ENCODE measurements around the gene CMKLR1. TPM values are rescaled to one million over a fixed set of nuclear protein-coding genes. Genes with fewer than 3 reads are reported as not detected.

Gene CMKLR1
- total RNA-seq, 2 donors from 2014 or later: not detected

GRCh38 chr12:108325549-108325948 lies 13.6 kb downstream of the CMKLR1 start:
- Mint-ChIP-seq H3K27ac (no peak overlapping the region), H3K9me3 (no peaks in the 10 kb centered on the region), H3K27me3 (ENCODE audit: insufficient read depth) (no peaks in the 10 kb centered on the region), H3K4me3 (no peak overlapping the region), H3K36me3 (ENCODE audit: low read depth) (no peaks in the 10 kb centered on the region), H3K4me1 (peaks cover 13% of the 10 kb centered on the region)
- TF ChIP-seq CTCF (conservative IDR thresholded peaks at IDR 0.05): no peak
- Histone ChIP-seq H3K4me1 (ENCODE audit: control insufficient read depth, insufficient read depth, low read length) (peaks cover 4% of the 10 kb centered on the region), H3K9me3 (ENCODE audit: control insufficient read depth, low read length) (no peaks in the 10 kb centered on the region), H3K4me3 (ENCODE audit: low read length) (no peak overlapping the region), H3K27me3 (ENCODE audit: control insufficient read depth, insufficient read depth, low read length, poor library complexity, severe bottlenecking) (no peaks in the 10 kb centered on the region), H3K27ac (ENCODE audit: low read depth, low read length) (no peak overlapping the region), H3K9ac (ENCODE audit: extremely low read depth, low read length, poor library complexity, severe bottlenecking) (no peak overlapping the region), H3K36me3 (ENCODE audit: control insufficient read depth, insufficient read depth, low read length) (no peaks in the 10 kb centered on the region)
- 94% methylated on average over 3 of the region's 3 CpGs; no CpG with 5 or more reads in 1 of the 2 experiments for WGBS, 2 experiments (ENCODE audit: insufficient coverage in 1 of 2, insufficient read length in 1 of 2)
- no peak for DNase-seq

- Mint-ChIP-seq H3K27me3 (ENCODE audit: insufficient read depth) (no peaks in the 10 kb centered on the region), H3K4me3 (no peak overlapping the region), H3K9me3 (no peaks in the 10 kb centered on the region), H3K27ac (no peak overlapping the region), H3K4me1 (peaks cover 15% of the 10 kb centered on the region), H3K36me3 (ENCODE audit: low read depth) (no peaks in the 10 kb centered on the region)
- no peaks in the 10 kb centered on the region for H3K27me3 ChIP-seq (ENCODE audit: control insufficient read depth, insufficient read depth, low read length, poor library complexity, severe bottlenecking)
- H3K36me3 ChIP-seq (ENCODE audit: control insufficient read depth, insufficient read depth, low read length): no peaks in the 10 kb centered on the region
- H3K4me1 ChIP-seq (ENCODE audit: control insufficient read depth, insufficient read depth, low read length): peaks cover 4% of the 10 kb centered on the region
- WGBS, 2 experiments (ENCODE audit: insufficient coverage in 1 of 2, insufficient read length in 1 of 2): 88 to 100% methylated on average over 1 to 5 of the region's 5 CpGs
- H3K9me3 ChIP-seq (ENCODE audit: control insufficient read depth, low read length): no peaks in the 10 kb centered on the region
- DNase-seq: no peak
- no peak overlapping the region for H3K4me3 ChIP-seq (ENCODE audit: low read length)
- no peak overlapping the region for H3K9ac ChIP-seq (ENCODE audit: extremely low read depth, low read length, poor library complexity, severe bottlenecking)
- no peak overlapping the region for H3K27ac ChIP-seq (ENCODE audit: low read depth, low read length)
- no peak for TF ChIP-seq CTCF (conservative IDR thresholded peaks at IDR 0.05)
Observed at GRCh38 chr12:108325018-108325358, 14.1 kb downstream of the CMKLR1 start.

GRCh38 chr12:108324351-108325017 lies 14.6 kb downstream of the CMKLR1 start:
- Histone ChIP-seq H3K27ac (ENCODE audit: low read depth, low read length) (no peak overlapping the region), H3K36me3 (ENCODE audit: control insufficient read depth, insufficient read depth, low read length) (no peaks in the 10 kb centered on the region), H3K27me3 (ENCODE audit: control insufficient read depth, insufficient read depth, low read length, poor library complexity, severe bottlenecking) (no peaks in the 10 kb centered on the region), H3K4me1 (ENCODE audit: control insufficient read depth, insufficient read depth, low read length) (peaks cover 4% of the 10 kb centered on the region), H3K4me3 (ENCODE audit: low read length) (no peak overlapping the region), H3K9me3 (ENCODE audit: control insufficient read depth, low read length) (no peaks in the 10 kb centered on the region), H3K9ac (ENCODE audit: extremely low read depth, low read length, poor library complexity, severe bottlenecking) (no peak overlapping the region)
- peaks cover 15% of the 10 kb centered on the region for H3K4me1 Mint-ChIP-seq
- no peaks in the 10 kb centered on the region for H3K9me3 Mint-ChIP-seq
- no peak overlapping the region for H3K4me3 Mint-ChIP-seq
- 91 to 95% methylated on average over 5 to 6 of the region's 8 CpGs for WGBS, 2 experiments (ENCODE audit: insufficient coverage in 1 of 2, insufficient read length in 1 of 2)
- no peak for TF ChIP-seq CTCF (conservative IDR thresholded peaks at IDR 0.05)
- no peaks in the 10 kb centered on the region for H3K27me3 Mint-ChIP-seq (ENCODE audit: insufficient read depth)
- no peak overlapping the region for H3K27ac Mint-ChIP-seq
- no peak for DNase-seq
- H3K36me3 Mint-ChIP-seq (ENCODE audit: low read depth): no peaks in the 10 kb centered on the region
